Small intestine (tissue), 7 donors: ENCODE data around the gene PRRG1. TPM values are rescaled to one million over a fixed set of nuclear protein-coding genes. Genes with fewer than 3 reads are reported as not detected.

Source experiments
- DNase-seq, 2 donors: peaks; one replicate each; pipeline versions ENCODE4 v3.0.0 to v3.0.0-alpha.2; 2013
- FAIRE-seq: peaks from 2 replicates; lab custom pipeline; 2012; peaks lifted over from hg19 to GRCh38; lab: Jason Lieb, UNC
- H3K27ac ChIP-seq, 3 donors: one replicate each; pipeline ENCODE4 v1.5.1; 2013; ENCODE audit warnings: low read length in 2 of 3, mild to moderate bottlenecking in 2 of 3, control low read depth in 1 of 3, inconsistent platforms in 1 of 3, low read depth in 1 of 3, moderate library complexity in 1 of 3
- H3K27me3 ChIP-seq, 3 donors: one replicate each; pipeline ENCODE4 v1.6.1; 2013; ENCODE audit warnings: low read length in 3 of 3, inconsistent platforms in 1 of 3; ENCODE audit not compliant: control insufficient read depth in 3 of 3, insufficient read depth in 3 of 3
- H3K36me3 ChIP-seq, 3 donors: one replicate each; pipeline ENCODE4 v1.6.1; 2013; ENCODE audit warnings: low read length in 3 of 3, inconsistent platforms in 1 of 3, low read depth in 1 of 3, mild to moderate bottlenecking in 1 of 3, moderate library complexity in 1 of 3; ENCODE audit not compliant: control insufficient read depth in 3 of 3, insufficient read depth in 2 of 3
- H3K4me1 ChIP-seq, 3 donors: one replicate each; pipeline ENCODE4 v1.6.1; 2013; ENCODE audit warnings: low read length in 2 of 3, inconsistent platforms in 1 of 3, low read depth in 1 of 3, mild to moderate bottlenecking in 1 of 3, moderate library complexity in 1 of 3; ENCODE audit not compliant: control insufficient read depth in 3 of 3, insufficient read depth in 2 of 3
- H3K4me3 ChIP-seq, 3 donors: one replicate each; pipeline ENCODE4 v1.5.1; 2013; ENCODE audit warnings: low read length in 3 of 3, control low read depth in 1 of 3, inconsistent platforms in 1 of 3, low read depth in 1 of 3, mild to moderate bottlenecking in 1 of 3, moderate library complexity in 1 of 3
- H3K9me3 ChIP-seq, 2 donors: one replicate each; pipeline ENCODE4 v1.6.1; 2013; ENCODE audit warnings: low read depth in 1 of 2, low read length in 1 of 2; ENCODE audit not compliant: control insufficient read depth in 2 of 2, insufficient read depth in 1 of 2
- WGBS, 3 donors: extraction: QIAGEN DNeasy Blood & Tissue Kit; methylation state at CpG; one replicate each; pipeline ENCODE4 v1.1.7; 2013; 5-methylcytosine and 5-hydroxymethylcytosine counted together
- polyA plus RNA-seq, 4 donors: library from polyadenylated mRNA; stranded (reverse) in 3 of 4; unstranded in 1 of 4; fragments of 200-250 nt in 3 of 4; fragments of 120-200 nt in 1 of 4; gene quantifications; one replicate each; pipeline versions ENCODE4 v1.2.1 to v1.2.3, GENCODE V29; 2013
- donor health status: healthy with polysubstance abuse.
- donor health status: control.
- donor health status: control.
- donor health status: Bipolar disorder and iron deficiency.
- donor health status: healthy.

PRRG1 gene
- polyA plus RNA-seq, 4 donors = 1.6 to 5.8 (median 2.9) TPM

GRCh38 chrX:37504991-37505390, 155.8 kb downstream of the PRRG1 start:
- Histone ChIP-seq H3K27ac (no peak overlapping the region), H3K4me1 (no peaks in the 10 kb centered on the region), H3K36me3 (no peaks in the 10 kb centered on the region), H3K4me3 (no peak overlapping the region), H3K27me3 (no peaks in the 10 kb centered on the region), H3K9me3 (no peaks in the 10 kb centered on the region)
- FAIRE-seq (no peak), DNase-seq (no peak)
- 90 to 99% (median 95%) methylated on average over 10 to 35 of the region's 35 CpGs for WGBS, 3 donors

Other genes with a start within 250 kb of the PRRG1 start
- gene LANCL3, start 222.3 kb downstream of the PRRG1 start, polyA plus RNA-seq = under 1 TPM; 0.13 to 0.31 (median 0.25) TPM